IPS-18a (cell line): Measurements from ENCODE around the gene SPATA25.
"Not testable (repeated sequence)": the region's sequence is repeated elsewhere in the genome, so short reads cannot be mapped to it uniquely, and the experiment has no call there.

Experiments used
- H3K27ac ChIP-seq: one replicate; pipeline ENCODE4 v1.5.1; 2013; ENCODE audit warnings: low read length
- H3K27me3 ChIP-seq: one replicate; pipeline ENCODE4 v1.6.1; 2013; ENCODE audit warnings: mild to moderate bottlenecking, low read length; ENCODE audit not compliant: control insufficient read depth, insufficient read depth
- H3K36me3 ChIP-seq: one replicate; pipeline ENCODE4 v1.6.1; 2013; ENCODE audit warnings: low read depth, low read length; ENCODE audit not compliant: control insufficient read depth
- H3K4me1 ChIP-seq: one replicate; pipeline ENCODE4 v1.6.1; 2013; ENCODE audit warnings: low read depth, low read length; ENCODE audit not compliant: control insufficient read depth
- H3K4me3 ChIP-seq: one replicate; pipeline ENCODE4 v1.5.1; 2013; ENCODE audit warnings: low read length
- H3K9ac ChIP-seq: one replicate; pipeline ENCODE4 v1.6.1; 2013; ENCODE audit warnings: mild to moderate bottlenecking, low read length, moderate library complexity
- H3K9me3 ChIP-seq: one replicate; pipeline ENCODE4 v1.6.1; 2013; ENCODE audit warnings: low read depth, low read length; ENCODE audit not compliant: control insufficient read depth

Gene SPATA25

DNA sequence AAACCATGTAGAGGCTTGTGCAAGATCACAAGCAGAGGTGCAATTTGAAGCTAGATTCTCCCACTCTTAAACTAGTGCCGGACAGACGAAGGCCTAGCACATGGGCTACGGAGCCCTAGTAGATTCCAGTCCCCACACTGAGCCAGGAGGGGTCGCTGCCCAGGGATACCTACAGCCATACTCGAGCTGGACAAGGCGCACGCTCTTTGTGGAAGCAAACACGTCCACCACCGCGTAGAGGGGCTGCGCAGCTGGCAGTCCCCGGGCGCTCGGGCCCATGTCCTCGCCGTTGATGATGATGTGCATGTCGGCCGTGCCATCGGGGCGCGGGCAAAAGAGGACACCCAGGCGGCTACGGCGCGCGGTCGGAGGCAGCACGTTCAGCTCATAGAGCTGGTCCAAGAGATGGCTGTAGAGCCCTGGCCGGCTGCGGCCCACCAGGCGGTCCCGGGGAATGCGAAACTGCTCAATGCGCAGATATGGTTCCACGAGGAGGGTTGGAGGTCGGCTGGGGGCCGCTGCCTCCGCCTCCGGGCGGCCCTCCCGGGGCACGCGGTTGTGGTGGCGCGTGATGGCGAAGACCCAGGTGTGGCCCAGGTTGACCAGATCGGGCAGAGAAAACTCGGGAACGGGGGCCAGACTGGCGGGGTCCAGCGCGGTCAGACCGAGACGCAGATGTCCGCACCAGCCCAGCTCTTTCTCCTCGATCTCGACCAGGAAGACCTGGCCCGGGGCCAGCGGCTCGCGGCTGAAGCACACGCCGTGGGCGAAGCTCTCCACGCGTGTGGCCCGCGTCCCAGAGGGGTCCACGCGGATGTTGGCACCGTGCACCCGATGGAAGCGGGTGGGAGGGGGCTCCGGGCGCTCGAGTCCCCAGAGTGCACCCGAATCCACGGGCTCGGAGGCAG lies 2.9 kb upstream of the SPATA25 start:
- Histone ChIP-seq H3K27ac (no peak overlapping the region), H3K27me3 (no peaks in the 10 kb centered on the region), H3K4me3 (peak overlapping the region; percentile 77), H3K4me1 (no peaks in the 10 kb centered on the region), H3K9me3 (no peaks in the 10 kb centered on the region), H3K36me3 (peaks cover 13% of the 10 kb centered on the region), H3K9ac (peak overlapping the region; percentile 63)

DNA sequence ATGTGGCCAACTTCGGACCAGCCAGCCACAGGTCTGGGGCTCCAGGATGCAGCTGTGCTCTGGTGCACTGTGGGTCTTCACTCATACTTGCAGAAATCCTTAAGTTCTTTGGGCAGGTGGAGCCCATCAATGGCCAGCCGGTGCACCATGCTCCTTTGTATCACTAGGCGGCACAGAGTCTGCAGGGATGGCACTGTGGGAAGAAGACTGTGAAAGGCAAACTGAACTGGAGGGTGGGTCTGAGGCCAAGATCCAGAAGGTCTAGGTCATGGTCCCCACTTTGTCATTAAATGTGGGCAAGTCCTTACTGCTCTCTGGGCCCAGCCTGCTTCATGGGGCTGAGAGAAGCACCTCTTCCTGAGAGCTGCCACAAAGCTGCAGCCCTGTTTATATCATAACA lies 1.3 kb upstream of the SPATA25 start:
- no peaks in the 10 kb centered on the region for H3K4me1 ChIP-seq
- H3K36me3 ChIP-seq = peaks cover 10% of the 10 kb centered on the region

DNA sequence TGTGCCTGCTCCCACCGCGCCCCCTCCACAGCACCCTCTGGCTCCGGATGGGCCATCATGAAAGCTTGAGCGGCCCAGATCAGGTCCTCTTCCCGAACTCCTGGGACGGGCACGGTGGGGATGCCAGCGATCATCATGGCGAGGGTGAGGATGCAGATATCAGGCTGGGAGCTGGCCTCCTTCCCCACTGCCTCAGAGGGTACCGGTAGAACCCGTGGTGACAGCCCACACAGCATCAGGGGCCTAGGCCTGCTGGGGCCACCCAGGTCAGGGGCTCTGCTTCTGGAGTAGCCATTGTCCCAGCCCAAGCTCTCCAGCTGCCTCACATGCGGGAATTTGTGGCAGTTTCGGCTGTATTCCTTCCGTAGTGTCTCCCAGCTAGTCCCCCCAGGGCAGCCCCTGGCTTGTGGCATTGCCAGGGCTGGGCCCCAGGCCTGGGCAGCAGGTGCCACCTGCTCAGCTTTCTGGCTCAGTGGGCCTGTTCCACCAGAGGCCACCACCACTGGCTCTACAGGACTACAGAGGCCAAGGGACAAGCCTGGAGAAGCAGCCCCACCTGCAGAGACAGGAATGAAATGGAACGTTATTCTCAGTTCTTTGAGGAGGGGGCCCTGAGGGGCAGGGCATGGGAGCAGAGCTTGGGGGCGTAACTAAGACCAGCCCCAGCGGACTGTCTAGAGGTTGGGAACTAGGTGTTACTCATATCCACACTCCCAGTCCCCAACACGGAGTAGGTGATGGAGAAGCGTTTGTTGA lies 654 bp downstream of the SPATA25 start:
- H3K36me3 ChIP-seq = peaks cover 23% of the 10 kb centered on the region
- H3K4me3 ChIP-seq = no peak overlapping the region
- H3K9me3 ChIP-seq = no peaks in the 10 kb centered on the region
- no peaks in the 10 kb centered on the region for H3K4me1 ChIP-seq
- no peaks in the 10 kb centered on the region for H3K27me3 ChIP-seq
- no peak overlapping the region for H3K27ac ChIP-seq
- H3K9ac ChIP-seq = no peak overlapping the region

More for the DNA sequence above, 1.3 kb upstream of the SPATA25 start:
- no peaks in the 10 kb centered on the region for H3K27me3 ChIP-seq
- no peak overlapping the region for H3K27ac ChIP-seq
- no peak overlapping the region for H3K9ac ChIP-seq
- no peak overlapping the region for H3K4me3 ChIP-seq
- no peaks in the 10 kb centered on the region for H3K9me3 ChIP-seq

DNA sequence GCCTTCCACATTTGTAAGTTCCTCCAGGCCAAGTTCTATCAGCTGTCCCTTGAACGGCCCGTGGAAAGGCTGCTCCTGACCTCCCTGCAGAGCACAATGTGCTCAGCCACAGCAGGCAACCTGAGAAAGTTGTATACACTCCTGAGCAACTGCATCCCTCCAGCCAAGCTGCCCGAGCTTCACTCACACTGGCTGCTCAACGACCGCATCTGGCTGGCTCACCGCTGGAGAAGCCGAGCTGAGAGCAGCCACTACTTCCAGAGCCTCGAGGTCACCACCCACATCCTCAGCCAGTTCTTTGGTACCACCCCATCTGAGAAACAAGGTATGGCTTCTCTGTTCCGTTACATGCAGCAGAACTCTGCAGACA lies 4.3 kb downstream of the SPATA25 start:
- no peaks in the 10 kb centered on the region for H3K4me1 ChIP-seq
- no peaks in the 10 kb centered on the region for H3K9me3 ChIP-seq
- no peak overlapping the region for H3K27ac ChIP-seq
- no peak overlapping the region for H3K9ac ChIP-seq
- H3K4me3 ChIP-seq = no peak overlapping the region
- H3K36me3 ChIP-seq = peaks cover 27% of the 10 kb centered on the region
- H3K27me3 ChIP-seq = no peaks in the 10 kb centered on the region

DNA sequence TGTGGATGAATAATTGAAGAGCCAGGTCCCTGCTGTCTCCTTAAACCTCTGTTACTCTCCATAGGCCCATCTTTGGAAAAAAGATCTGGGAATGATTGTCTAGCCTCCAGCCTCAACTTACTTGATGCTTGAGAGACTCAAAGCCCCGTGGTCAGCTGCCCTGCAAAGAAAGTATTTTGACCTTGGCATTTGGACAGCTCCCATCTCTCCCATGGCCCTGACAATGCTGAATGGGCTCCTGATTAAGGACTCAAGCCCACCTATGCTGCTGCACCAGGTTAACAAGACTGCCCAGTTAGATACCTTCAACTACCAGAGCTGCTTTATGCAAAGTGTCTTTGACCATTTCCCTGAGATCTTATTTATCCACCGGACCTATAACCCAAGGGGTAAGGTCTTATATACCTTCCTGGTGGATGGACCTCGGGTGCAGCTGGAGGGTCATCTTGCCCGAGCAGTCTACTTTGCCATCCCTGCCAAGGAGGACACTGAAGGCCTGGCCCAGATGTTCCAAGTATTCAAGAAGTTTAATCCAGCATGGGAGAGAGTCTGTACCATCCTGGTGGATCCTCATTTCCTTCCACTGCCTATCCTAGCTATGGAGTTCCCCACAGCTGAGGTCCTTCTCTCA lies 4.8 kb downstream of the SPATA25 start:
- Histone ChIP-seq H3K27me3 (no peaks in the 10 kb centered on the region), H3K4me1 (no peaks in the 10 kb centered on the region), H3K27ac (no peak overlapping the region), H3K4me3 (no peak overlapping the region), H3K36me3 (peaks cover 30% of the 10 kb centered on the region), H3K9me3 (no peaks in the 10 kb centered on the region), H3K9ac (no peak overlapping the region)

DNA sequence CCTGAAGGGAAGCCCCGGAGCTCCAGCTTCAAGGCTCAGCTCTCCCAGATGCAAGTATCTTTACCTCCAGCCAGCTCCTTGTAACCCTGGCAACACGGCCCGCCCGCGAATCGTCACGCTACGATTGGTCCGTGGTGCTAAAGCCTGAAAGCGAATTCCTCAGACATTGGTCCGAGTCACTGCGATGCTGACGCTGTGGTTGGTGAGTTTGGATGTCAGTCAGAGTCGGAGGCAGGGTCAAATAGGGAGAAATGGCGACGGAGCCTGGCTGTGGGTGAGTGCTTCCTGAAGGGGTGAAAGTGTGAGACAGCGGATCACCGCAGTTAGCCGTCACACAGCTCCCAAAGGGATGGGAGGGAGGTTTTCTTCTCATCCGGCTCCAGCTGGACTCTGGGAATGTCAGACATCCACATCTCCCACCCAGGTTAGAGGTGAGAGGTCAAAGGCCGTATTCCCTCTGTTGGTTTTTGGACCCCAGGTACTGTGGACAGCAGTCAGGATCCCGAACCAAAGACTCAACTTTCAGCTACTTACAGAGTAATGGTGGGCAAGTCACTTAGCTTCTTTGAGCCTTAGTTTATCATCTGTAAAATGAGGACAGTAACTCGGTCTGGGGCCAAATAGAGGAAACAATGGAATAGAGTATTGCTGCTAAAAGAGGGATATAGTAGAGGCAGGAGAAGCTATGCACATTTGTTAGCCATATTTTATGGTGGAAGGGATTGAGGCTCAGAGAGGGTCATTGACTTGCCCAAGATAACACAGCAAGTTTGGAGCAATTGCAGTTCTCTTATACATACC lies 6.2 kb downstream of the SPATA25 start, which contains the start of gene ZSWIM1:
ZSWIM1 (plus strand) TSS at position 240 of the 801 bp plus-strand sequence. CDS start 1,366 bp downstream, outside the sequence.
- Histone ChIP-seq H3K4me1 (no peaks in the 10 kb centered on the region), H3K4me3 (peak within 1 kb of the TSS; percentile 99), H3K36me3 (peaks cover 28% of the 10 kb centered on the region), H3K9me3 (no peaks in the 10 kb centered on the region), H3K9ac (peak within 1 kb of the TSS; percentile 87), H3K27ac (peak within 1 kb of the TSS; percentile 63), H3K27me3 (no peaks in the 10 kb centered on the region)

DNA sequence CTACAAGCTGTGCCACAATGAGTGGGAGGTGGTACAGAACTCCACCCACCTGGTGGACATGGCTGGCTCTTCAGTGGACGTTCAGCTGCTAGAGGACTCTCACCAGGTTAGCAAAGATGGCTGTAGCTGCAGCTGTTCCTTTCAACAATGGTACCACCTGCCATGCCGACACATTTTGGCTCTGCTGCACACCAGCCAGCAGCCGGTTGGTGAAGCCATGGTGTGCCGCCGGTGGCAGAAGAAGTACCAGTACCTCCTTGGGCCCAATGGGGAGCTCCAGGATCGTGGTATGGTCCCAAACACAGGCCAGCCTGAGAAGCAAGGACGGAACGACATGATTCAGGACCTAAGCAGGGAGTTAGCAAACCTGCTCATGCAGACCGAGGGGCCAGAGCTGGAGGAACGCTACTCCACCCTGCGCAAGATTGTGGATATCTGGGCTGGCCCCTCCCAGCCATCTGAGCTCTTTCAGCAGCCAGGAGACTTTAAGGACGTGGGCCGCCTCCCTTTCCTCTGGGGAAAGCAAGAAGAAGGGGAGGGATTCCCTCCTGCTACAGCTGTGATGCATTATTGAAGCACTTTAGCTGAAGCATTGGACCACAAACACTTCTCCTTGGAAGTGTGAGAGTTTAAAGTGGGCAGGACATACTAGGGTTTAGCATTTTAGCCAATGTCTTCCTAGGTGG lies 9.2 kb downstream of the SPATA25 start:
- H3K4me1 ChIP-seq = no peaks in the 10 kb centered on the region

DNA sequence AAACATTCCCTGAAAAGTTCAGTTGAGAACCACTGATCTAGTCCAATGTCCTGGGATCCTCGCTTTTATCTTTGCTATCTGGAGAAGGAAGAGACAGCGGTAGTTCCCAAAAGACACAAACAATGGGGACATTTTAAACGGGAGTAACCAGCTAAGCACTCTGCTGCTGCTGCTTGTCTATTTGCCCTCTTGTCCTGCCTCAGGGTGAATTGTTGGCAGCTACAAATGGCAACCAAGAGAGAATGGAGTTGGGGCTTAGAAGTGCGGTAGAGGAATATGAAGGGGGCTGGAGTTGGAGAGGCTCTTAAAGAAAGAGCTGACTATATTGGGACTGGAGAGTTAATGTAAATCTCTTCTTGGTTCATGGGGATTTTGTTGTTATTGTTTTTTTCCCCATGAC lies 12.8 kb downstream of the SPATA25 start:
- Histone ChIP-seq H3K27me3 (no peaks in the 10 kb centered on the region), H3K36me3 (peaks cover 7% of the 10 kb centered on the region), H3K27ac (no peak overlapping the region), H3K4me3 (no peak overlapping the region), H3K9ac (no peak overlapping the region), H3K4me1 (no peaks in the 10 kb centered on the region), H3K9me3 (no peaks in the 10 kb centered on the region)

More for the DNA sequence above, 9.2 kb downstream of the SPATA25 start:
- Histone ChIP-seq H3K36me3 (peaks cover 16% of the 10 kb centered on the region), H3K4me3 (no peak overlapping the region), H3K9ac (no peak overlapping the region), H3K9me3 (no peaks in the 10 kb centered on the region), H3K27ac (no peak overlapping the region), H3K27me3 (no peaks in the 10 kb centered on the region)

DNA sequence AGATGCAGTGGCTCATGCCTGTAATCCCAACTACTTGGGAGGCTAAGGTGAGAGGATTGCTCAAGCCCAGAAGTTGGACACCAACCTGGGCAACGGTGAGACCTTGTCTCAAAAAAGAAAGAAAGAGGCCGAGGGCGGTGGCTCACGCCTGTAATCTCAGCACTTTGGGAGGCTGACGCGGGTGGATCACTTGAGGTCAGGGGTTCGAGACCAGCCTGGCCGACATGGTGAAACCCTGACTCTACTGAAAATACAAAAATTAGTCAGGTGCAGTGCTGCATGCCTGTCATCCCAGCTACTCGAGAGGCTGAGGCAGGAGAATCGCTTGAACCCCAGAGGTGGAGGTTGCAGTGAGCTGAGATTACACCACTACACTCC lies 13.3 kb downstream of the SPATA25 start:
- H3K9me3 ChIP-seq, H3K4me3 ChIP-seq, H3K27me3 ChIP-seq, H3K9ac ChIP-seq, H3K4me1 ChIP-seq, H3K27ac ChIP-seq, H3K36me3 ChIP-seq: not testable (repeated sequence)

DNA sequence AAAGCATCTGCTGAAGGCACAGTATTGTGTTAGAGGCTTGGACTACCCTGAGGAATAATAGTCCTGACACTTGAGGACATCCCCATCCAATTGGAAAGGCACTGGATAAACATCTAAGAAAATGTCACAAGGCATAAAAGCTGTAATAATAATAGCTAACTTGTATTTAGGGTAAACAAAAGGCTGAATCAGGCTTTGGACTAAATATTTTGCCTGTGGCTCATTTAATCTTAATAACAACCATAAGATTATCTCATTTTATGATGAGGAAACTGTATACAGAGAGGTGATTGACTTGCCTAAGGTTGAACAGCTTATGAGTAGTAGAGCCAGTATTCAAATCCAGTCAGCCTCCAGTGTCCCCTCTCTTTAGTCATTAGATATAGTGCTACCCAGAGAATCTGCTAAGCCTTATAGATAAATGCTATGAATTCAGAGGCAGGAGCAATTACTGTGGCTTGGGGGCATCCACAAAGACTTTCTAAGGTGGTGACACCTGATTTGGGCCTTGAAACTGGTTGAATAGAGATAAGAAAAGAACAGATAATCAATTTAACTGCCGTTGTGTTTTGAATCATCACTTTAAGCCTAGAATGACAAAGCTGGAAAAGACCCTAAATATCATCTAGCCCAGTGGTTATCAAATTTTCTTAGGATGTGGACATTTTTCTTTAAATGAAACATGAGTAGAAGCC lies 13.9 kb downstream of the SPATA25 start:
- Histone ChIP-seq H3K9me3 (no peaks in the 10 kb centered on the region), H3K4me3 (no peak overlapping the region), H3K27ac (no peak overlapping the region), H3K9ac (no peak overlapping the region), H3K36me3 (peaks cover 6% of the 10 kb centered on the region), H3K27me3 (no peaks in the 10 kb centered on the region), H3K4me1 (no peaks in the 10 kb centered on the region)
